Measurements from ENCODE around the gene MAP4K4. TPM values are rescaled to one million over a fixed set of nuclear protein-coding genes. Genes with fewer than 3 reads are reported as not detected.

MAP4K4 gene
- total and polyA plus RNA-seq, 3 experiments from 2014 or later, result 13.5 to 36.0 (median 30.8) TPM

DNA sequence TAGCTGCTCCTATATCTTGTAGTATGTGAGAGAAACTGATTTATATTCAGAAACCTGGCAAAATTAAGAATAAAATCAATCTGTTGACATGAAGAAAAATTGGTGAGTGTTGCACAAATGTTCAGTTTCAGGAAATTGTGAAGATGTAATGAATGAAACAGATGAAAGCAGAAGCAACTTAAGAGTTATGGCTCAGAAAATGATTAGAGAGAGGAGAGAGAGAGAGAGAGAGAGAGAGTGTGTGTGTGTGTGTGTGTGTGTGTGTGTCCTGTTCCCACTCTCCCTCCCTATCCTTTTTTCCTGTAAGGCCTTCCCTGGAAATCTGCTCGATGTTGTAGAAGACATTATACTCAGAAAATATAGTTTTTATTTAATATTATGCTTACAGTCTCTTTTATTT lies 31.4 kb downstream of the MAP4K4 start:
- Histone ChIP-seq H3K36me3 (ENCODE audit: insufficient read depth, low read length) (no peaks in the 10 kb centered on the region), H3K4me3 (ENCODE audit: low read length) (no peak overlapping the region), H3K27ac (ENCODE audit: low read depth, low read length) (no peak overlapping the region), H3K27me3 (ENCODE audit: insufficient read depth, low read length, poor library complexity, severe bottlenecking) (no peaks in the 10 kb centered on the region), H3K9me3 (ENCODE audit: low read length) (no peaks in the 10 kb centered on the region), H3K4me1 (ENCODE audit: insufficient read depth, low read length) (peaks cover 85% of the 10 kb centered on the region)
- CTCF ChIA-PET, result no interaction called here
- peak overlapping the region in 3 of 8 donors; percentile 13 to 60 (median 44) for H3K27ac Mint-ChIP-seq
- DNase-seq, result no peak
- no peaks in the 10 kb centered on the region for H3K27me3 Mint-ChIP-seq
- H3K4me1 Mint-ChIP-seq, result peaks cover 66 to 91% (median 87%) of the 10 kb centered on the region in 3 donors
- POLR2A ChIA-PET, result interaction anchor here (0.8 kb wide), 1 partner anchor 30 kb away, joined by 3 read pairs; no protein-coding TSS in a partner anchor
- peak overlapping the region in 3 of 7 donors; percentile 2 to 45 (median 12) for H3K4me3 Mint-ChIP-seq
- H3K36me3 Mint-ChIP-seq, result peaks cover 0 to 8% (median 0%) of the 10 kb centered on the region in 3 donors
- no peaks in the 10 kb centered on the region for H3K9me3 Mint-ChIP-seq

DNA sequence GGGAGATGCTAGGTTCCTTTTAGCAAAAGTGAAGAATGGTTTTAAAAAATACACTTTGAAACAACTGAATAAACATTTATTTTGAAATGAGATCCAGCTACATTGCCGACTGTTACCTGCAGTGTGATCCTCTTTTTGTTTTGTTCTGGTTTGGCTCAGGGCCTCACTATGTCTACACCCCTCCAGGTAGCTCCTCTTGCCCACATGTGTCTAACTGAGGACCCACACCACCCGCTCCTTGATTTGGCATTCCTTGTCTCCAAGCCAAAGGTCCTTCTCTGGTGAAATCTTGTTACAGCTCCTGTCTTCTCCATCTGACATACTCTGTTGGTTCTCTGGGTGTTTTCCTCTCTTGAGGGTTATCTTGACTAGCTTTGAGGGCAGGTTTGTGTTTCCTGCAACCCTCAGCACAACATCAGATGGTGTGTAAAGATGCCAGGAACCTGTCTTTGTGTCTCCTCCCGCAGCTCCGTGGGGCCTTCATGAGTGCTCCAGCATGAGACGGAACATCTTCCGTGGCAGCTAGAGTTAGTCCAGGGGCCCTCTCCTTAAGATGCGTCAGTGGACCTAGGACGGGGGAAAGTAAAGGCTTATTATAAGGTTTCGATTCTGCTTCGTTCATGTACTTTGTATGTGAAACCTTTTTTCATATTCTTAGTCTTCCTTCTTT lies 32.1 kb downstream of the MAP4K4 start:
- H3K27ac Mint-ChIP-seq, result peak overlapping the region; percentile 37 to 94 (median 64)
- POLR2A ChIA-PET, result interaction anchor here (0.8 kb wide), 1 partner anchor 31 kb away, joined by 3 read pairs; no protein-coding TSS in a partner anchor
- no peaks in the 10 kb centered on the region for H3K27me3 ChIP-seq (ENCODE audit: insufficient read depth, low read length, poor library complexity, severe bottlenecking)
- peak in 1 of 5 donors; percentile 26 for DNase-seq
- peak overlapping the region; percentile 26 for H3K4me3 ChIP-seq (ENCODE audit: low read length)
- CTCF ChIA-PET, result no interaction called here
- H3K36me3 ChIP-seq (ENCODE audit: insufficient read depth, low read length), result no peaks in the 10 kb centered on the region
- H3K4me1 ChIP-seq (ENCODE audit: insufficient read depth, low read length), result peaks cover 80% of the 10 kb centered on the region
- peak overlapping the region; percentile 22 to 73 (median 48) for H3K4me3 Mint-ChIP-seq
- H3K9me3 ChIP-seq (ENCODE audit: low read length), result no peaks in the 10 kb centered on the region
- H3K9me3 Mint-ChIP-seq, result no peaks in the 10 kb centered on the region
- H3K27ac ChIP-seq (ENCODE audit: low read depth, low read length), result no peak overlapping the region
- peaks cover 62 to 91% (median 85%) of the 10 kb centered on the region in 3 donors for H3K4me1 Mint-ChIP-seq
- peaks cover 0 to 8% (median 0%) of the 10 kb centered on the region in 3 donors for H3K36me3 Mint-ChIP-seq
- H3K27me3 Mint-ChIP-seq, result no peaks in the 10 kb centered on the region

DNA sequence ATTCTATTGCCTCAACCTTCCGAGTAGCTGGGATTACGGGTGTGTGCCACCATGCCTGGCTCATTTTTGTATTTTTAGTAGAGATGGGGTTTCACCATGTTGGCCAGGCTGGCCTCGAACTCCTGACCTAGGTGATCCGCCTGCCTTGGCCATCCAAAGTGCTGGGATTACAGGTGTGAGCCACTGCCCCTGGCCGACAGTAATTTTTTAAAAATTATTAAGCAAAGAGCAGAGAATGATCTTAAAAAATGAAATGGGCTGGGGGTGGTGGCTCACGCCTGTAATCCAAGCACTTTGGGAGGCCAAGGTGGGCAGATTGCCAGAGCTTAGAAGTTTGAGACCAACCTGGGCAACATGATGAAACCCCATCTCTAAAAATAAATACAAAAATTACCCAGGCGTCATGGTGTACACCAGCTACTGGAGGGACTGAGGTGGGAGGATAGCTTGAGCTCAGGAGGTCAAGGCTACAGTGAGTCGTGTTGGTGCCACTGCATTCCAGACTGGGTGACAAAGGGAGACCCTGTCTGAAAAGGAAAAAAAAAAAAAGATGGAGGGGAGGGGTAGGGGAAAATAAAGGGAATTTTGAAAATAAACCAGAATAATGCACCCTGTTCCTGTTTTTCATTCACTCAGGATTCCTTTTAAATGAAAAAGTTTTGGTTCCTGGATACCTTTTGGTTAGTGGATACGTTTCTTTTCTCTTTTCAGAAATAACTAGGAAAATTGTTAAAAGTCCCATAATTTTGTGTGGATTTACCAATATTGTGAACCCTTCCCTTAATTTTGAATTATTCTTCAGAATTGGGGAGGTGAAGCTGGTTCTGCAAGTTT lies 33.9 kb downstream of the MAP4K4 start:
- no peak overlapping the region for H3K4me3 ChIP-seq (ENCODE audit: low read length)
- ChIA-PET POLR2A (no interaction called here), CTCF (interaction anchor here (0.9 kb wide), 1 partner anchor 100 kb away, joined by 3 read pairs; no protein-coding TSS in a partner anchor)
- DNase-seq, result no peak
- H3K27ac Mint-ChIP-seq, result no peak overlapping the region
- H3K4me1 Mint-ChIP-seq, result peaks cover 67 to 91% (median 86%) of the 10 kb centered on the region in 3 donors
- H3K4me3 Mint-ChIP-seq, result no peak overlapping the region
- no peaks in the 10 kb centered on the region for H3K36me3 ChIP-seq (ENCODE audit: insufficient read depth, low read length)
- H3K9me3 ChIP-seq (ENCODE audit: low read length), result no peaks in the 10 kb centered on the region
- no peaks in the 10 kb centered on the region for H3K27me3 Mint-ChIP-seq
- no peaks in the 10 kb centered on the region for H3K27me3 ChIP-seq (ENCODE audit: insufficient read depth, low read length, poor library complexity, severe bottlenecking)
- H3K27ac ChIP-seq (ENCODE audit: low read depth, low read length), result no peak overlapping the region
- peaks cover 76% of the 10 kb centered on the region for H3K4me1 ChIP-seq (ENCODE audit: insufficient read depth, low read length)
- H3K36me3 Mint-ChIP-seq, result peaks cover 0 to 8% (median 0%) of the 10 kb centered on the region in 3 donors
- H3K9me3 Mint-ChIP-seq, result no peaks in the 10 kb centered on the region

DNA sequence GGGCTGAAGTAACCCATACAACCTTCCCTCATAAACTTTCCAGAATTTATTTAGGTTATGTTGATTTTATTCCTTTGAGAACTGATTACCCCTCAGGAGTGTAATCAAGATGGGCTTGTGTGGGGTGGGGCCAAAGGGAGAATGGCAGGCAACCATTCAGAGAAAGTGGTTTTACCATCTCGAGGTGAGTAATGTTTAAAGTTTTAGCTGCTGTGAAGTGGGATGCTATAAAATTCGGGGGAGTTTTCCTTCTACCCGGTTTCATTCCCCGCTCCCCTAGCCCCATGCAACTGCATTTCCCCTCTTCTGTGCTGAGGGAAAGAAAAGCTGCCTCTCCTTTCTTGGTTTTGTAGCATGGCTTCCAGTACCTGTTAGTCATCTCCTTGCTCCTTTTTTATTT lies 34.7 kb downstream of the MAP4K4 start:
- H3K4me1 ChIP-seq (ENCODE audit: insufficient read depth, low read length), result peaks cover 70% of the 10 kb centered on the region
- Mint-ChIP-seq H3K4me3 (peak overlapping the region in 1 of 7 donors; percentile 13), H3K9me3 (no peaks in the 10 kb centered on the region), H3K4me1 (peaks cover 70 to 92% (median 88%) of the 10 kb centered on the region in 3 donors), H3K27ac (peak overlapping the region in 1 of 8 donors; percentile 14), H3K27me3 (no peaks in the 10 kb centered on the region), H3K36me3 (peaks cover 0 to 8% (median 0%) of the 10 kb centered on the region in 3 donors)
- CTCF ChIA-PET, result interaction anchor here (0.9 kb wide), 1 partner anchor 99 kb away, joined by 3 read pairs; no protein-coding TSS in a partner anchor
- H3K4me3 ChIP-seq (ENCODE audit: low read length), result no peak overlapping the region
- no peak for DNase-seq
- no peak overlapping the region for H3K27ac ChIP-seq (ENCODE audit: low read depth, low read length)
- no peaks in the 10 kb centered on the region for H3K9me3 ChIP-seq (ENCODE audit: low read length)
- no peaks in the 10 kb centered on the region for H3K27me3 ChIP-seq (ENCODE audit: insufficient read depth, low read length, poor library complexity, severe bottlenecking)
- POLR2A ChIA-PET, result no interaction called here
- no peaks in the 10 kb centered on the region for H3K36me3 ChIP-seq (ENCODE audit: insufficient read depth, low read length)

DNA sequence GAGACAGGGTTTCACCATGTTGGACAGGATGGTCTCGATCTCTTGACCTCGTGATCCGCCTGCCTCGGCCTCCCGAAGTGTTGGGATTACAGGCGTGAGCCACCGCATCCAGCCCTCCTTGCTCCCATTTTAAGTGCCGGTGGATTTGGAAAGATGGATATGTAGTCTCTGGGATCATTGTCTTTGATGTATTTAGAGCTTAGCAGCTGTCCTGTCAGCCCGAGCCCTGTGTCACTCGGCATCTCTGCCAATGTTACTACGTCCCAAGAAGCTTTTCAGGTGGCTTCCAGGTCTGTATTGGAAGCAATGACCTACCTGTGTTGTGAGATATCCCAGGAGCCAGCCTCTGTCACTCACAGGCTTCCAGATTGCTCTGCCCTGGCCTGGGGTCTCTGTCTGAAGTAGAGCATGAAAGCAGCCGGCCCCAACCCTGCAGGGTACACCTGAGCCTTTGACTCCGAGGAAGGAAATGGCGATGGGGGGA lies 35.3 kb downstream of the MAP4K4 start:
- peak overlapping the region in 3 of 8 donors; percentile 24 to 52 (median 28) for H3K27ac Mint-ChIP-seq
- Histone ChIP-seq H3K4me3 (ENCODE audit: low read length) (no peak overlapping the region), H3K9me3 (ENCODE audit: low read length) (no peaks in the 10 kb centered on the region), H3K4me1 (ENCODE audit: insufficient read depth, low read length) (peaks cover 74% of the 10 kb centered on the region), H3K27me3 (ENCODE audit: insufficient read depth, low read length, poor library complexity, severe bottlenecking) (no peaks in the 10 kb centered on the region), H3K36me3 (ENCODE audit: insufficient read depth, low read length) (no peaks in the 10 kb centered on the region), H3K27ac (ENCODE audit: low read depth, low read length) (no peak overlapping the region)
- peaks cover 73 to 92% (median 88%) of the 10 kb centered on the region in 3 donors for H3K4me1 Mint-ChIP-seq
- H3K36me3 Mint-ChIP-seq, result peaks cover 0 to 8% (median 0%) of the 10 kb centered on the region in 3 donors
- no peak for DNase-seq
- no peaks in the 10 kb centered on the region for H3K9me3 Mint-ChIP-seq
- no peaks in the 10 kb centered on the region for H3K27me3 Mint-ChIP-seq
- H3K4me3 Mint-ChIP-seq, result no peak overlapping the region
- ChIA-PET CTCF (no interaction called here), POLR2A (no interaction called here)

DNA sequence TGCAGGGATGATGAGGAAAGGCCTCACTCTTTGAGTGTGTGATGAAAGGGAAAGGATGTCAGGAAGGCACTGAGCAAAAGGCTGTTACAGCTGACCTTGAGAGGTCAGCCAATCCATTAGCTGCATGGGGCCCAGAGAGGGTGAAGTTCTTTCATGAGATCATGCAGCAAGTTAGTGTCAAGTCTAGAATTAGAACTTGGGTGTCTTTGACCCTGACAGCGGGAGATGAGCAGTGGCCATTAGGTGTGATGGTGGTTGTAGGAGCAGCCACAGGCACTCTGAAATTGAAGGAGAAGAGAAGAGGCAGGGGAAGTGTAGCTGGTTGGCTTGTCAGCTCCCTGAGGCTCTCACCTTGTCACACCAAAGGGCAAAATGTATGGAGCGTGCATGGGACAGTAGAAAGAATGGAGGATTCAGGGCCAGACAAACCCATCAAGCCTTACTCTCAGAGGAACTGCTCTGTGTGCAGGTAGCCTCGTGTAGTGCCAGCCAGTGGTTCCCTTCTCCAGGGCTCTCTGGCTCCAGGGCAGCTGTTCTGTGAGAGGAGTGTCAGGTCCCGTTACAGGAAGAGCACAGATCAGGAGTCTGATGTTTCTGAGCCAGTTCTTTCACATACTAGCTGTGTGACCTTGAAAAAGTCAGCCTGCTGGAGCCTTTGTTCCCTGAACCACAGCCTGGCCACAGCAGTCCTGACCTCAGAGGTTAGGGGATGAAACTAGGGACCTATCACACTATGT lies 35.9 kb downstream of the MAP4K4 start:
- Histone ChIP-seq H3K36me3 (ENCODE audit: insufficient read depth, low read length) (no peaks in the 10 kb centered on the region), H3K9me3 (ENCODE audit: low read length) (no peaks in the 10 kb centered on the region), H3K4me3 (ENCODE audit: low read length) (no peak overlapping the region), H3K27ac (ENCODE audit: low read depth, low read length) (no peak overlapping the region), H3K27me3 (ENCODE audit: insufficient read depth, low read length, poor library complexity, severe bottlenecking) (no peaks in the 10 kb centered on the region), H3K4me1 (ENCODE audit: insufficient read depth, low read length) (peaks cover 74% of the 10 kb centered on the region)
- Mint-ChIP-seq H3K9me3 (no peaks in the 10 kb centered on the region), H3K27ac (peak overlapping the region in 6 of 8 donors; percentile 1 to 83 (median 36)), H3K4me3 (peak overlapping the region in 2 of 7 donors; percentile 1 to 6), H3K27me3 (no peaks in the 10 kb centered on the region), H3K4me1 (peaks cover 75 to 93% (median 90%) of the 10 kb centered on the region in 3 donors), H3K36me3 (peaks cover 0 to 8% (median 0%) of the 10 kb centered on the region in 3 donors)
- DNase-seq, result no peak
- POLR2A ChIA-PET, result no interaction called here
- CTCF ChIA-PET, result no interaction called here

DNA sequence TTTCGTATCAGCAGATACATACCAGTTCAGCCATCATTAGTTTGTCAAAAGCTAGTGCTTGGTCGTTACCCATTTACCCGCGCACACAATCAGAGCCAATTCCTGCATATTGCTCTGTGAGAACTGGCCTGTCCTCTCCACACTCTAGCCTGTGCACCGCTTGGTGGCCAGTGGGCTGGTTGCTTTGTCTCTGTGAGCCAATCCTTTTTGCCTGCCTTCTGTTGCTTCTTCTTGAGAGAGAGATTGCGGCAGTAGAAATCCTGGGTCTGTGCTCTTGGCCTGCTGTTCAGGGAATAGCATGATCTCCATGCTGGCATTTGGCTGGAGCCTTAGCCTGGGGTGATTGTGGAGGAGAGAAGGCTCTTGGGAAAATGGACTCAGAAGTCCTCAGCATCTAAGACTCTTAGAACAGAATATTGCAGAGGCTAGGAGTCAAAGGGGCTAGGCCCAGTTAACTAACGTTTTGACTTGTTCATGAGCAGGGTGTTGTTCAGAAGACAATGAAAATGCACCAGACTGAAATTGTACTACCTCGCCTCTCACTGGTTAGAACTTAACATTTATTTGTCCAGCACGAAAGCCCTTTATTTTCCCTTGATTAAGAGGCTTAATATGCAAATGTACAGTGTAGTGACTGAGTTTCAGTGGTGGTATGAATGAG lies 37.1 kb downstream of the MAP4K4 start:
- Mint-ChIP-seq H3K9me3 (no peaks in the 10 kb centered on the region), H3K27me3 (no peaks in the 10 kb centered on the region), H3K36me3 (peaks cover 0 to 6% (median 0%) of the 10 kb centered on the region in 3 donors), H3K27ac (peak overlapping the region in 5 of 8 donors; percentile 28 to 64 (median 44)), H3K4me1 (peaks cover 71 to 93% (median 87%) of the 10 kb centered on the region in 3 donors), H3K4me3 (peak overlapping the region in 3 of 7 donors; percentile 3 to 59 (median 10))
- Histone ChIP-seq H3K27ac (ENCODE audit: low read depth, low read length) (no peak overlapping the region), H3K4me3 (ENCODE audit: low read length) (no peak overlapping the region), H3K36me3 (ENCODE audit: insufficient read depth, low read length) (no peaks in the 10 kb centered on the region), H3K9me3 (ENCODE audit: low read length) (no peaks in the 10 kb centered on the region), H3K4me1 (ENCODE audit: insufficient read depth, low read length) (peaks cover 69% of the 10 kb centered on the region), H3K27me3 (ENCODE audit: insufficient read depth, low read length, poor library complexity, severe bottlenecking) (no peaks in the 10 kb centered on the region)
- DNase-seq, result no peak
- POLR2A ChIA-PET, result no interaction called here
- CTCF ChIA-PET, result no interaction called here

Data from CD8-positive, alpha-beta memory T cell (primary cell).